GM06990 (cell line): ENCODE measurements around the gene MAML2.
"Not testable (repeated sequence)": the region's sequence is repeated elsewhere in the genome, so short reads cannot be mapped to it uniquely, and the experiment has no call there.

Experiments
- DNase-seq: peaks from one replicate; pipeline ENCODE4 v3.0.0-alpha.2; 2011; ENCODE audit not compliant: insufficient read length; ENCODE audit errors: extremely low read depth
- H3K27me3 ChIP-seq: replicated peaks from 2 replicates; pipeline ENCODE4 v1.6.0; 2011; ENCODE audit warnings: low read length; ENCODE audit not compliant: control insufficient read depth, insufficient read depth
- H3K36me3 ChIP-seq: 2 replicates; pipeline ENCODE4 v1.5.1; 2011; ENCODE audit warnings: low read length; ENCODE audit not compliant: control insufficient read depth, insufficient read depth
- H3K4me3 ChIP-seq: replicated peaks from 2 replicates; pipeline ENCODE4 v1.5.1; 2011; ENCODE audit warnings: low read depth, mild to moderate bottlenecking, control low read depth, low read length
- CTCF ChIP-seq: IDR thresholded peaks from 2 replicates; pipeline ENCODE4 v1.5.1; 2011; ENCODE audit warnings: low read length, control low read depth, mild to moderate bottlenecking, inconsistent platforms; ENCODE audit not compliant: insufficient read depth, poor library complexity, severe bottlenecking

The MAML2 gene

GRCh38 chr11:96290031-96290430, 53.0 kb downstream of the MAML2 start:
- no peaks in the 10 kb centered on the region for H3K27me3 ChIP-seq
- no peak for DNase-seq
- H3K36me3 ChIP-seq: no peaks in the 10 kb centered on the region
- no peak for TF ChIP-seq CTCF
- no peak overlapping the region for H3K4me3 ChIP-seq

- no peak overlapping the region for H3K4me3 ChIP-seq
- no peak for TF ChIP-seq CTCF
- no peaks in the 10 kb centered on the region for H3K27me3 ChIP-seq
- H3K36me3 ChIP-seq: no peaks in the 10 kb centered on the region
- peak; percentile 32 for DNase-seq
These were observed 54.1 kb downstream of the MAML2 start for GRCh38 chr11:96288915-96289314.

- no peaks in the 10 kb centered on the region for H3K27me3 ChIP-seq
- H3K36me3 ChIP-seq: no peaks in the 10 kb centered on the region
- H3K4me3 ChIP-seq: no peak overlapping the region
- no peak for DNase-seq
- TF ChIP-seq CTCF: no peak
These were observed 55.1 kb downstream of the MAML2 start for GRCh38 chr11:96287822-96288439.

- not testable (repeated sequence) for DNase-seq, H3K4me3 ChIP-seq, H3K36me3 ChIP-seq, H3K27me3 ChIP-seq
These were observed 57.0 kb downstream of the MAML2 start for GRCh38 chr11:96285985-96286384.

GRCh38 chr11:96284917-96285316, 58.1 kb downstream of the MAML2 start:
- TF ChIP-seq CTCF: no peak
- Histone ChIP-seq H3K4me3 (no peak overlapping the region), H3K27me3 (no peaks in the 10 kb centered on the region), H3K36me3 (no peaks in the 10 kb centered on the region)
- DNase-seq: no peak

- no peak for DNase-seq
- no peak for TF ChIP-seq CTCF
- no peaks in the 10 kb centered on the region for H3K36me3 ChIP-seq
- no peak overlapping the region for H3K4me3 ChIP-seq
- H3K27me3 ChIP-seq: no peaks in the 10 kb centered on the region
These were observed 58.6 kb downstream of the MAML2 start for GRCh38 chr11:96284401-96284800.
